ENCODE data around the gene ZGPAT.

DNA sequence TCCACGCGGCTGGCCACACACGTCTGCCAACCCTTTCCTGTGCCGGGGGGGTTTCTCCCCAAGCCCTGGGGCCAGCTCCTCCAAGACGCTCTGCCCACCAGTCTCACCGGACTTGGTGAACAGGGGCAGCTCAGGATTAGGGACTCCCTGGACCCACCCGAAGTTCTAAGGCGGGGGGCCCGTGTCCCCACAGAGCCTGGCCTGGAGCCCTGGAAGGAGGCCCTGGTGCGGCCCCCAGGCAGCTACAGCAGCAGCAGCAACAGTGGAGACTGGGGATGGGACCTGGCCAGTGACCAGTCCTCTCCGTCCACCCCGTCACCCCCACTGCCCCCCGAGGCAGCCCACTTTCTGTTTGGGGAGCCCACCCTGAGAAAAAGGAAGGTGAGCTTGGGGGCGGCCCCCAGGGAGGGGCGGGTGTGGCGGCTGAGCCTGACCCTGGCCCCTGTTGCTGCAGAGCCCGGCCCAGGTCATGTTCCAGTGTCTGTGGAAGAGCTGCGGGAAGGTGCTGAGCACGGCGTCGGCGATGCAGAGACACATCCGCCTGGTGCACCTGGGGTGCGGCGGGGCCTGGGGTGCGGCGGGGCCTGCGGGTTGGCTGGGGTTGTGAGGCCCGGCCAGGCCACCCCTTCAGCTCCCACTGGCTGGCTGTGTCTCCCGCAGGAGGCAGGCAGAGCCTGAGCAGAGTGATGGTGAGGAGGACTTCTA is 34.0 kb downstream of the ZGPAT start:
- TF ChIP-seq POLR2A (IDR thresholded peaks at IDR 0.05; ENCODE audit: low read length) (no peak), GATA1 (IDR thresholded peaks at IDR 0.05; ENCODE audit: low read depth, low read length) (no peak)

All from erythroblast (primary cell).